ENCODE data around the gene RASSF4.
A peak's percentile ranks its signal among the peaks of the same experiment; 100 is the strongest.

The RASSF4 gene

GRCh38 chr10:44959247-44960087 is at the start of gene RASSF4:
Gene RASSF4, plus strand, starts transcription at chr10:44959802. Its CDS starts 10,401 bp downstream, at chr10:44970203.
- Histone ChIP-seq H3K36me3 (ENCODE audit: control insufficient read depth, insufficient read depth, low read length) (no peaks in the 10 kb centered on the region), H3K27me3 (ENCODE audit: control insufficient read depth, insufficient read depth, low read length) (peaks cover 7% of the 10 kb centered on the region), H3K9me3 (ENCODE audit: control insufficient read depth, insufficient read depth, low read depth, low read length) (no peaks in the 10 kb centered on the region), H3K27ac (ENCODE audit: low read depth, low read length) (peak within 1 kb of the TSS; percentile 73; the same call in 1 of the 2 replicates), H3K4me1 (ENCODE audit: control insufficient read depth, insufficient read depth, low read length) (peaks cover 46% of the 10 kb centered on the region), H3K9ac (ENCODE audit: low read length) (peak within 1 kb of the TSS; percentile 82), H3K4me3 (ENCODE audit: low read depth, low read length) (peak within 1 kb of the TSS; percentile 90)

GRCh38 chr10:44909910-44910309 is 49.7 kb upstream of the RASSF4 start:
- Histone ChIP-seq H3K36me3 (ENCODE audit: control insufficient read depth, insufficient read depth, low read length) (no peaks in the 10 kb centered on the region), H3K9ac (ENCODE audit: low read length) (no peak overlapping the region), H3K27me3 (ENCODE audit: control insufficient read depth, insufficient read depth, low read length) (peaks cover 6% of the 10 kb centered on the region; the same call in 1 of the 2 replicates), H3K9me3 (ENCODE audit: control insufficient read depth, insufficient read depth, low read depth, low read length) (peaks cover 7% of the 10 kb centered on the region; the same call in 1 of the 2 replicates), H3K4me3 (ENCODE audit: low read depth, low read length) (no peak overlapping the region), H3K27ac (ENCODE audit: low read depth, low read length) (no peak overlapping the region), H3K4me1 (ENCODE audit: control insufficient read depth, insufficient read depth, low read length) (peaks cover 33% of the 10 kb centered on the region)

- H3K27ac ChIP-seq (ENCODE audit: low read depth, low read length), result no peak overlapping the region
- 0 out of 2 replicates have a peak, but pooled peaks cover 1% of the 10 kb centered on the region for H3K9me3 ChIP-seq (ENCODE audit: control insufficient read depth, insufficient read depth, low read depth, low read length)
- H3K36me3 ChIP-seq (ENCODE audit: control insufficient read depth, insufficient read depth, low read length), result no peaks in the 10 kb centered on the region
- H3K9ac ChIP-seq (ENCODE audit: low read length), result no peak overlapping the region
- peaks cover 33% of the 10 kb centered on the region for H3K4me1 ChIP-seq (ENCODE audit: control insufficient read depth, insufficient read depth, low read length)
- no peak overlapping the region for H3K4me3 ChIP-seq (ENCODE audit: low read depth, low read length)
- peaks cover 6% of the 10 kb centered on the region; the same call in 1 of the 2 replicates for H3K27me3 ChIP-seq (ENCODE audit: control insufficient read depth, insufficient read depth, low read length)
Observed at GRCh38 chr10:44910602-44911001, 49.0 kb upstream of the RASSF4 start.

- no peaks in the 10 kb centered on the region for H3K9me3 ChIP-seq (ENCODE audit: control insufficient read depth, insufficient read depth, low read depth, low read length)
- H3K4me3 ChIP-seq (ENCODE audit: low read depth, low read length), result no peak within 1 kb of the TSS
- no peak within 1 kb of the TSS for H3K9ac ChIP-seq (ENCODE audit: low read length)
- no peaks in the 10 kb centered on the region for H3K36me3 ChIP-seq (ENCODE audit: control insufficient read depth, insufficient read depth, low read length)
- H3K27ac ChIP-seq (ENCODE audit: low read depth, low read length), result no peak within 1 kb of the TSS
- H3K27me3 ChIP-seq (ENCODE audit: control insufficient read depth, insufficient read depth, low read length), result peaks cover 6% of the 10 kb centered on the region; the same call in 1 of the 2 replicates
- peaks cover 33% of the 10 kb centered on the region for H3K4me1 ChIP-seq (ENCODE audit: control insufficient read depth, insufficient read depth, low read length)
Observed at GRCh38 chr10:44911081-44911540, 48.5 kb upstream of the RASSF4 start, which contains the start of gene TMEM72. Gene TMEM72, plus strand, starts transcription at chr10:44911337. Its CDS starts 176 bp downstream, at chr10:44911513.

- Histone ChIP-seq H3K4me3 (ENCODE audit: low read depth, low read length) (no peak overlapping the region), H3K4me1 (ENCODE audit: control insufficient read depth, insufficient read depth, low read length) (peaks cover 33% of the 10 kb centered on the region), H3K9me3 (ENCODE audit: control insufficient read depth, insufficient read depth, low read depth, low read length) (no peaks in the 10 kb centered on the region), H3K36me3 (ENCODE audit: control insufficient read depth, insufficient read depth, low read length) (no peaks in the 10 kb centered on the region), H3K9ac (ENCODE audit: low read length) (no peak overlapping the region), H3K27ac (ENCODE audit: low read depth, low read length) (no peak overlapping the region), H3K27me3 (ENCODE audit: control insufficient read depth, insufficient read depth, low read length) (peaks cover 6% of the 10 kb centered on the region; the same call in 1 of the 2 replicates)
Observed at GRCh38 chr10:44911951-44912350, 47.7 kb upstream of the RASSF4 start.

GRCh38 chr10:44913350-44914081 is 46.1 kb upstream of the RASSF4 start:
- no peaks in the 10 kb centered on the region for H3K36me3 ChIP-seq (ENCODE audit: control insufficient read depth, insufficient read depth, low read length)
- no peak overlapping the region for H3K4me3 ChIP-seq (ENCODE audit: low read depth, low read length)
- peaks cover 24% of the 10 kb centered on the region for H3K4me1 ChIP-seq (ENCODE audit: control insufficient read depth, insufficient read depth, low read length)
- H3K27me3 ChIP-seq (ENCODE audit: control insufficient read depth, insufficient read depth, low read length), result peaks cover 6% of the 10 kb centered on the region; the same call in 1 of the 2 replicates
- H3K27ac ChIP-seq (ENCODE audit: low read depth, low read length), result no peak overlapping the region
- H3K9ac ChIP-seq (ENCODE audit: low read length), result no peak overlapping the region
- H3K9me3 ChIP-seq (ENCODE audit: control insufficient read depth, insufficient read depth, low read depth, low read length), result peaks cover 3% of the 10 kb centered on the region; the same call in 1 of the 2 replicates

- H3K9me3 ChIP-seq (ENCODE audit: control insufficient read depth, insufficient read depth, low read depth, low read length), result peaks cover 3% of the 10 kb centered on the region; the same call in 1 of the 2 replicates
- H3K27ac ChIP-seq (ENCODE audit: low read depth, low read length), result no peak overlapping the region
- H3K4me3 ChIP-seq (ENCODE audit: low read depth, low read length), result no peak overlapping the region
- no peak overlapping the region for H3K9ac ChIP-seq (ENCODE audit: low read length)
- H3K36me3 ChIP-seq (ENCODE audit: control insufficient read depth, insufficient read depth, low read length), result no peaks in the 10 kb centered on the region
- peaks cover 15% of the 10 kb centered on the region for H3K4me1 ChIP-seq (ENCODE audit: control insufficient read depth, insufficient read depth, low read length)
- H3K27me3 ChIP-seq (ENCODE audit: control insufficient read depth, insufficient read depth, low read length), result peaks cover 6% of the 10 kb centered on the region; the same call in 1 of the 2 replicates
Observed at GRCh38 chr10:44914891-44915290, 44.7 kb upstream of the RASSF4 start.

- Histone ChIP-seq H3K9ac (ENCODE audit: low read length) (no peak overlapping the region), H3K27ac (ENCODE audit: low read depth, low read length) (no peak overlapping the region), H3K4me3 (ENCODE audit: low read depth, low read length) (no peak overlapping the region), H3K27me3 (ENCODE audit: control insufficient read depth, insufficient read depth, low read length) (peaks cover 6% of the 10 kb centered on the region; the same call in 1 of the 2 replicates), H3K4me1 (ENCODE audit: control insufficient read depth, insufficient read depth, low read length) (peaks cover 5% of the 10 kb centered on the region), H3K9me3 (ENCODE audit: control insufficient read depth, insufficient read depth, low read depth, low read length) (peaks cover 3% of the 10 kb centered on the region; the same call in 1 of the 2 replicates), H3K36me3 (ENCODE audit: control insufficient read depth, insufficient read depth, low read length) (no peaks in the 10 kb centered on the region)
Observed at GRCh38 chr10:44916429-44916828, 43.2 kb upstream of the RASSF4 start.

- H3K36me3 ChIP-seq (ENCODE audit: control insufficient read depth, insufficient read depth, low read length), result no peaks in the 10 kb centered on the region
- no peaks in the 10 kb centered on the region for H3K27me3 ChIP-seq (ENCODE audit: control insufficient read depth, insufficient read depth, low read length)
- H3K27ac ChIP-seq (ENCODE audit: low read depth, low read length), result no peak overlapping the region
- peaks cover 3% of the 10 kb centered on the region; the same call in 1 of the 2 replicates for H3K9me3 ChIP-seq (ENCODE audit: control insufficient read depth, insufficient read depth, low read depth, low read length)
- H3K4me3 ChIP-seq (ENCODE audit: low read depth, low read length), result no peak overlapping the region
- peaks cover 5% of the 10 kb centered on the region; the same call in 1 of the 2 replicates for H3K4me1 ChIP-seq (ENCODE audit: control insufficient read depth, insufficient read depth, low read length)
- no peak overlapping the region for H3K9ac ChIP-seq (ENCODE audit: low read length)
Observed at GRCh38 chr10:44917848-44918247, 41.8 kb upstream of the RASSF4 start.

GRCh38 chr10:44920252-44920651 is 39.4 kb upstream of the RASSF4 start:
- peaks cover 7% of the 10 kb centered on the region; the same call in 1 of the 2 replicates for H3K27me3 ChIP-seq (ENCODE audit: control insufficient read depth, insufficient read depth, low read length)
- no peak overlapping the region for H3K27ac ChIP-seq (ENCODE audit: low read depth, low read length)
- H3K4me1 ChIP-seq (ENCODE audit: control insufficient read depth, insufficient read depth, low read length), result no peaks in the 10 kb centered on the region
- no peak overlapping the region for H3K4me3 ChIP-seq (ENCODE audit: low read depth, low read length)
- no peak overlapping the region for H3K9ac ChIP-seq (ENCODE audit: low read length)
- peaks cover 3% of the 10 kb centered on the region; the same call in 1 of the 2 replicates for H3K9me3 ChIP-seq (ENCODE audit: control insufficient read depth, insufficient read depth, low read depth, low read length)
- no peaks in the 10 kb centered on the region for H3K36me3 ChIP-seq (ENCODE audit: control insufficient read depth, insufficient read depth, low read length)
